ENCODE data around the gene GRIP2. TPM values are rescaled to one million over a fixed set of nuclear protein-coding genes. Genes with fewer than 3 reads are reported as not detected.

Gene GRIP2
- total RNA-seq, 2 experiments from 2014 or later: not detected

DNA sequence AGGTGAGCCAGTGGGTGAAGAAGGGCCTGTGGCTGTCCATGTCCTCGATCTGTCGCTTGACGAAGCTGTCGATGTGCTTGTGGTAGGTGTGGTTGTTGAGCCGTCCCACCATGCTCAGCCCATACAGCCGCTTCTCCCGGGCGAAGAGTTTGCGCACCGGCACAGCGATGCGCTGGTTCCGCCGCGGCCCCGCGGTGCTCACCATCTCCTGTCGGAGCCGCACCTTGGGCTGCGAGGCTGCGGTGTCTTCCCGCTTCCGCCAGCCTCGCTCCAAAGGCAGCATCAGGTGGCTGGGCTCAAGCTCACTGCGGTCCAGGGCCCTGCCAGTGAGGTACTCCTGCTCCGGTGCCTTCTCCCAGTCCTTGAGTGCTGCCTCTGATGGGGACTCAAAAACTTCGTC, 34.0 kb upstream of the GRIP2 start:
- TF ChIP-seq, protein P1, sequence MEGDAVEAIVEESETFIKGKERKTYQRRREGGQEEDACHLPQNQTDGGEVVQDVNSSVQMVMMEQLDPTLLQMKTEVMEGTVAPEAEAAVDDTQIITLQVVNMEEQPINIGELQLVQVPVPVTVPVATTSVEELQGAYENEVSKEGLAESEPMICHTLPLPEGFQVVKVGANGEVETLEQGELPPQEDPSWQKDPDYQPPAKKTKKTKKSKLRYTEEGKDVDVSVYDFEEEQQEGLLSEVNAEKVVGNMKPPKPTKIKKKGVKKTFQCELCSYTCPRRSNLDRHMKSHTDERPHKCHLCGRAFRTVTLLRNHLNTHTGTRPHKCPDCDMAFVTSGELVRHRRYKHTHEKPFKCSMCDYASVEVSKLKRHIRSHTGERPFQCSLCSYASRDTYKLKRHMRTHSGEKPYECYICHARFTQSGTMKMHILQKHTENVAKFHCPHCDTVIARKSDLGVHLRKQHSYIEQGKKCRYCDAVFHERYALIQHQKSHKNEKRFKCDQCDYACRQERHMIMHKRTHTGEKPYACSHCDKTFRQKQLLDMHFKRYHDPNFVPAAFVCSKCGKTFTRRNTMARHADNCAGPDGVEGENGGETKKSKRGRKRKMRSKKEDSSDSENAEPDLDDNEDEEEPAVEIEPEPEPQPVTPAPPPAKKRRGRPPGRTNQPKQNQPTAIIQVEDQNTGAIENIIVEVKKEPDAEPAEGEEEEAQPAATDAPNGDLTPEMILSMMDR (IDR thresholded peaks at IDR 0.05): no peak
- Mint-ChIP-seq H3K9me3 (no peaks in the 10 kb centered on the region), H3K27me3 (peaks cover 4% of the 10 kb centered on the region), H3K27ac (no peak overlapping the region), H3K36me3 (ENCODE audit: low read depth) (no peaks in the 10 kb centered on the region), H3K4me3 (no peak overlapping the region), H3K4me1 (ENCODE audit: low read depth) (peaks cover 6% of the 10 kb centered on the region)
- DNase-seq (no peak), ATAC-seq (no peak)
- ChIA-PET CTCF (no interaction called here), POLR2A (no interaction called here)
- intact Hi-C loops (cut with micrococcal nuclease): no loop called here

DNA sequence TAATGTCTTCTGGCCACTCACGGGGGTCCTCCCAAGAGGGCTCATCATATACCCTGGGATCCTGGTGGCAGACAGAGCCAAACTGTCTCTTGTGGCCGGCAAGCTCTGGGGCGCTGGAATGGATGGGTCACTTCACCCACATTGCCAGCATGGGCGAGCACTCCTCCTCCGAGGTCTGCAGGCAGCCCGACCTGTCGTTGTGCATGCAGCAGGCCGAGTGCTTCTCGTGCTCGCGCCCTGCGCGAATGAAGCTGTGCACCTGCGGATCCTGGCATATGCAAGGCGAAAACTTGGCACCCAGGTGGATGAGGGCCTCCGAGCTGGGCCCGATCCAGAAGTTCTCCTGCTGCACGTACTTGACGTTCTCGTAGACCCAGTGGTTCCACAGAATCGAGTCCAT, 33.6 kb upstream of the GRIP2 start:
- CTCF ChIA-PET: no interaction called here
- intact Hi-C loops (cut with micrococcal nuclease): no loop called here

DNA sequence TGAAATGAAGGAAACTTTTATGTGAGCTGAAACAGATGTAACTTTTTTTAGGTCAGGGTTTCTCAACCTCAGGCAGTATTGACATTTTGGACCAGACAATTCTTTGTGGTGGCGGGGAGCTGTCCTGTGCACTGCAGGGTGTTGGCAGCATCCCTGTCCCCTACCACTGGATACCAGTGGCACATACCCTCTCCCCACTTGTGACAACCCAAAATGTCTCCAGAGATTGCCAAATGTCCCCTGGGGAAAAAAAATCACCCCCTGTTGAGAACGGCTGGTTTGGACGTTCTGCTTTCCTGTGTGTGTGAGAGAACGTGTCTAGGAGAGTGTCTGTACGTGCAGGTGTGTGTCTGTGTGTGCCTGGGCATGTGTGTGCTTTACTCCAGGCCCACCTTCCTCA, 30.7 kb upstream of the GRIP2 start:
- H3K27me3 Mint-ChIP-seq: peaks cover 2% of the 10 kb centered on the region
- TF ChIP-seq, protein P1 (IDR thresholded peaks at IDR 0.05): no peak
- DNase-seq: no peak
- peaks cover 9% of the 10 kb centered on the region for H3K4me1 Mint-ChIP-seq (ENCODE audit: low read depth)
- H3K9me3 Mint-ChIP-seq: no peaks in the 10 kb centered on the region
- intact Hi-C loops (cut with micrococcal nuclease): no loop called here
- H3K27ac Mint-ChIP-seq: no peak overlapping the region
- ChIA-PET CTCF (no interaction called here), POLR2A (no interaction called here)
- no peak overlapping the region for H3K4me3 Mint-ChIP-seq
- H3K36me3 Mint-ChIP-seq (ENCODE audit: low read depth): no peaks in the 10 kb centered on the region
- no peak for ATAC-seq

More for the DNA sequence above, 33.6 kb upstream of the GRIP2 start:
- TF ChIP-seq, protein P1 (IDR thresholded peaks at IDR 0.05): no peak
- no peak overlapping the region for H3K4me3 Mint-ChIP-seq
- H3K27me3 Mint-ChIP-seq: peaks cover 4% of the 10 kb centered on the region
- H3K27ac Mint-ChIP-seq: no peak overlapping the region
- H3K9me3 Mint-ChIP-seq: no peaks in the 10 kb centered on the region
- no peaks in the 10 kb centered on the region for H3K36me3 Mint-ChIP-seq (ENCODE audit: low read depth)
- no peak for ATAC-seq
- POLR2A ChIA-PET: no interaction called here
- peaks cover 9% of the 10 kb centered on the region for H3K4me1 Mint-ChIP-seq (ENCODE audit: low read depth)
- DNase-seq: no peak

DNA sequence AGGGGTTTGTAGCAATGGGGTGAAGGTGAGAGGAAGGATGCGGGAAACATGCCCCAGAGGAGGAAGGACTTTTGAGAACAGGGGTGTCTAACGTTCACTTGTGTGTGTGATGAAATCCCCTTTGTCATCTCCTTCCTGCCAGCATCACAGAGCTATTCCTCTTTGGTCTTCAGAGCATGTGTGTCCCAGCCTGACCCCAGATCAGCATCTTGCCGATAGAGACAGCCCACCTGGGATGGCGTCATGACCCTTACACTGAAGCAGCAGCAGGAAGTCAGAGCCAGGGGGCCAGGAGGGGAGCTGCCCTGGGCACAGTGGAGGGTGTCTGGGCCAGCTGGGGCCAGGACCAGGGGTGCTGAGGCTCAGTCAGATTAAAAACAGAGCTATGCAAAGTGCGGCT, 29.9 kb upstream of the GRIP2 start:
- ChIA-PET CTCF (interaction anchor here (1.0 kb wide), 1 partner anchor 351 kb away, joined by 3 read pairs; no protein-coding TSS in a partner anchor), POLR2A (no interaction called here)
- Mint-ChIP-seq H3K9me3 (no peaks in the 10 kb centered on the region), H3K36me3 (ENCODE audit: low read depth) (no peaks in the 10 kb centered on the region), H3K4me3 (no peak overlapping the region), H3K27ac (no peak overlapping the region), H3K4me1 (ENCODE audit: low read depth) (peaks cover 9% of the 10 kb centered on the region), H3K27me3 (peaks cover 2% of the 10 kb centered on the region)
- DNase-seq (peak; percentile 63), ATAC-seq (peak; percentile 89)
- intact Hi-C loops (cut with micrococcal nuclease): no loop called here
- TF ChIP-seq, protein P1 (IDR thresholded peaks at IDR 0.05): no peak

DNA sequence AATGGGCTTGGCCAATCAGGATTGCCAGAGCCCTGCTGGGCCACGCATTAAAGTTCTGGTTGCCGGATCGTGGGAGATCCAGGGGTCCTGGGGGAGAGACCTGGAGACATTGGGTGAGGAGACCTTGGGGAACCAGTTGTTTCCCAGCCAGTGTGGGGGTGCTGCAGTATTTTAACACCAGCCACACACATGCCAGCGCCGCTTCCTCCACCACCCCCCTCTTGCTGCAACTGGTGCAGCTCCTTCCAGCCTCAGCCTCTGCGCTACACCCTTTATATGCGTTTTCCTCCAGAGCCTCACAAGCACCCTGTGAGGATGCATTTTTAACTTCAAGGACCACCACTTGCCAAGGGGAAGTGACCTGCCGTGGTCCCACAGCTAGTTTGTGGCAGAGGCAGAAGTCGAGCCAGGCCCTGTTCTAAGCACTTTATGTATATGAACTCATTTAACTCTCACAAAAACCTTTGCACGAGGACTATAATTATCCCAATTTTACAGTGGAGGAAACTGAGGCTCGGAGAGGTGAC, 29.4 kb upstream of the GRIP2 start:
- Mint-ChIP-seq H3K36me3 (ENCODE audit: low read depth) (no peaks in the 10 kb centered on the region), H3K4me1 (ENCODE audit: low read depth) (peaks cover 9% of the 10 kb centered on the region), H3K27ac (no peak overlapping the region), H3K9me3 (no peaks in the 10 kb centered on the region), H3K4me3 (no peak overlapping the region), H3K27me3 (no peaks in the 10 kb centered on the region)
- no peak for DNase-seq
- no peak for ATAC-seq
- TF ChIP-seq, protein P1 (IDR thresholded peaks at IDR 0.05): no peak
- ChIA-PET POLR2A (no interaction called here), CTCF (interaction anchor here (1.0 kb wide), 1 partner anchor 352 kb away, joined by 3 read pairs; no protein-coding TSS in a partner anchor)
- intact Hi-C loops (cut with micrococcal nuclease): no loop called here

All from activated CD8-positive, alpha-beta T cell treated with anti-CD3 and anti-CD28 coated beads for 36 hours (primary cell).